Right atrium auricular region (tissue), 2 donors: Measurements from ENCODE around the gene BBS5. TPM values are rescaled to one million over a fixed set of nuclear protein-coding genes. Genes with fewer than 3 reads are reported as not detected.
"Not testable (repeated sequence)": the region's sequence is repeated elsewhere in the genome, so short reads cannot be mapped to it uniquely, and the experiment has no call there.

Experiments used
- DNase-seq: peaks from one replicate; pipeline ENCODE4 v3.0.0-alpha.2; 2019; ENCODE audit warnings: low spot score
- H3K27ac ChIP-seq, 2 donors: fragments of 200-600 bp; sonication (generic); 1 replicate in 1 of 2; 2 replicates in 1 of 2; pipeline ENCODE4 v1.5.1; 2016 to 2019
- H3K27me3 ChIP-seq, 2 donors: fragments of 200-600 bp; sonication (generic); one replicate each; pipeline versions ENCODE4 v1.5.1 to v1.6.0; 2017 to 2019
- H3K36me3 ChIP-seq: fragments of 200-600 bp; sonication (generic); one replicate; pipeline ENCODE4 v1.5.1; 2016
- H3K4me1 ChIP-seq, 2 donors: fragments of 200-600 bp; sonication (generic); one replicate each; pipeline versions ENCODE4 v1.5.1 to v1.6.0; 2017 to 2019
- H3K4me3 ChIP-seq, 2 donors: fragments of 200-600 bp; sonication (generic); 1 replicate in 1 of 2; 2 replicates in 1 of 2; pipeline ENCODE4 v1.5.1; 2017 to 2019; ENCODE audit warnings: mild to moderate bottlenecking in 1 of 2, moderate library complexity in 1 of 2
- H3K9me3 ChIP-seq, 2 donors: fragments of 200-600 bp; sonication (generic); one replicate each; pipeline ENCODE4 v1.5.1; 2019
- CTCF ChIP-seq, 2 donors: fragments of 200-600 bp; sonication (generic); IDR thresholded peaks; one replicate each; pipeline ENCODE4 v1.5.1; 2019; ENCODE audit warnings: antibody characterized with exemption in 2 of 2
- total RNA-seq, 2 donors: library from RNA; depleted of rRNA; stranded (reverse); fragments of >200 nt; gene quantifications; one replicate each; pipeline ENCODE4 v1.1.0, GENCODE V29; 2016

Gene BBS5
- total RNA-seq, 2 donors from 2014 or later = 4.2 to 7.0 TPM

GRCh38 chr2:169509955-169510354 lies 30.7 kb downstream of the BBS5 start:
- TF ChIP-seq CTCF (IDR thresholded peaks at IDR 0.05) = no peak
- Histone ChIP-seq H3K4me3 (peak overlapping the region; percentile 40 to 41), H3K27me3 (no peaks in the 10 kb centered on the region), H3K36me3 (no peaks in the 10 kb centered on the region), H3K27ac (peak overlapping the region; percentile 68 to 80), H3K4me1 (peaks cover 0 to 9% of the 10 kb centered on the region in 2 donors), H3K9me3 (no peaks in the 10 kb centered on the region)
- DNase-seq = no peak

GRCh38 chr2:169510496-169510895 lies 31.2 kb downstream of the BBS5 start:
- Histone ChIP-seq H3K36me3 (no peaks in the 10 kb centered on the region), H3K4me1 (peaks cover 0 to 9% of the 10 kb centered on the region in 2 donors), H3K4me3 (peak overlapping the region; percentile 40 to 41), H3K27me3 (no peaks in the 10 kb centered on the region), H3K27ac (peak overlapping the region; percentile 68 to 80), H3K9me3 (no peaks in the 10 kb centered on the region)
- no peak for DNase-seq
- no peak for TF ChIP-seq CTCF (IDR thresholded peaks at IDR 0.05)

GRCh38 chr2:169511818-169512217 lies 32.5 kb downstream of the BBS5 start:
- H3K4me1 ChIP-seq = peaks cover 0 to 9% of the 10 kb centered on the region in 2 donors
- peak overlapping the region; percentile 40 to 41 for H3K4me3 ChIP-seq
- TF ChIP-seq CTCF (IDR thresholded peaks at IDR 0.05) = no peak
- peak overlapping the region; percentile 60 to 80 for H3K27ac ChIP-seq
- no peaks in the 10 kb centered on the region for H3K36me3 ChIP-seq
- H3K27me3 ChIP-seq = no peaks in the 10 kb centered on the region
- no peak for DNase-seq
- no peaks in the 10 kb centered on the region for H3K9me3 ChIP-seq

GRCh38 chr2:169512525-169512924 lies 33.2 kb downstream of the BBS5 start:
- no peak for DNase-seq
- H3K36me3 ChIP-seq = no peaks in the 10 kb centered on the region
- H3K27me3 ChIP-seq = no peaks in the 10 kb centered on the region
- no peak for TF ChIP-seq CTCF (IDR thresholded peaks at IDR 0.05)
- H3K27ac ChIP-seq = peak overlapping the region; percentile 60 to 80
- H3K4me3 ChIP-seq = peak overlapping the region; percentile 40 to 41
- no peaks in the 10 kb centered on the region for H3K9me3 ChIP-seq
- H3K4me1 ChIP-seq = peaks cover 0 to 9% of the 10 kb centered on the region in 2 donors

GRCh38 chr2:169513094-169513493 lies 33.8 kb downstream of the BBS5 start:
- Histone ChIP-seq H3K27ac (peak overlapping the region in 1 of 2 donors; percentile 80), H3K9me3 (no peaks in the 10 kb centered on the region), H3K4me3 (no peak overlapping the region), H3K36me3 (no peaks in the 10 kb centered on the region), H3K4me1 (peaks cover 0 to 9% of the 10 kb centered on the region in 2 donors), H3K27me3 (no peaks in the 10 kb centered on the region)
- TF ChIP-seq CTCF (IDR thresholded peaks at IDR 0.05) = no peak
- DNase-seq = no peak

- H3K27ac ChIP-seq = peak overlapping the region in 1 of 2 donors; percentile 80
- H3K36me3 ChIP-seq = no peaks in the 10 kb centered on the region
- no peak for DNase-seq
- TF ChIP-seq CTCF (IDR thresholded peaks at IDR 0.05) = no peak
- H3K27me3 ChIP-seq = no peaks in the 10 kb centered on the region
- peaks cover 0 to 7% of the 10 kb centered on the region in 2 donors for H3K4me1 ChIP-seq
- no peak overlapping the region for H3K4me3 ChIP-seq
- H3K9me3 ChIP-seq = no peaks in the 10 kb centered on the region
These were observed 34.6 kb downstream of the BBS5 start for GRCh38 chr2:169513926-169514325.

- not testable (repeated sequence) for H3K4me1 ChIP-seq, DNase-seq, H3K4me3 ChIP-seq, H3K27me3 ChIP-seq, H3K27ac ChIP-seq, H3K9me3 ChIP-seq, H3K36me3 ChIP-seq
These were observed 35.5 kb downstream of the BBS5 start for GRCh38 chr2:169514758-169515157.

GRCh38 chr2:169516488-169516995 lies 37.2 kb downstream of the BBS5 start:
- not testable (repeated sequence) for H3K36me3 ChIP-seq, H3K27me3 ChIP-seq, DNase-seq, H3K27ac ChIP-seq, H3K4me3 ChIP-seq, H3K4me1 ChIP-seq, H3K9me3 ChIP-seq
